Kidney (tissue), 14 donors: Measurements from ENCODE around the gene PITX2. TPM values are rescaled to one million over a fixed set of nuclear protein-coding genes. Genes with fewer than 3 reads are reported as not detected.

Experiments
- DNase-seq, 5 donors: peaks; one replicate each; pipeline ENCODE4 v3.0.0-alpha.2; 2013 to 2020
- FAIRE-seq: peaks from 2 replicates; lab custom pipeline; 2012; peaks lifted over from hg19 to GRCh38; lab: Jason Lieb, UNC
- H3K27ac ChIP-seq, 2 donors: one replicate each; pipeline ENCODE4 v1.7.0; 2013; ENCODE audit warnings: low read depth in 2 of 2, low read length in 2 of 2, inconsistent platforms in 1 of 2
- H3K27me3 ChIP-seq: one replicate; pipeline ENCODE4 v1.7.1; 2013; ENCODE audit warnings: low read length, inconsistent platforms; ENCODE audit not compliant: control insufficient read depth, insufficient read depth
- H3K36me3 ChIP-seq, 3 donors: one replicate each; pipeline versions ENCODE4 v1.7.0 to v1.7.1; 2013; ENCODE audit warnings: low read length in 3 of 3, control low read depth in 1 of 3, inconsistent platforms in 1 of 3; ENCODE audit not compliant: insufficient read depth in 3 of 3, control insufficient read depth in 2 of 3
- H3K4me1 ChIP-seq, 3 donors: one replicate each; pipeline versions ENCODE4 v1.7.0 to v1.7.1; 2013; ENCODE audit warnings: low read length in 3 of 3, inconsistent platforms in 1 of 3, low read depth in 1 of 3; ENCODE audit not compliant: control insufficient read depth in 2 of 3, insufficient read depth in 2 of 3
- H3K4me3 ChIP-seq, 3 donors: one replicate each; pipeline versions ENCODE4 v1.7.0 to v1.8.1; 2013; ENCODE audit warnings: low read length in 3 of 3, control low read depth in 1 of 3, inconsistent platforms in 1 of 3
- H3K9ac ChIP-seq, 3 donors: one replicate each; pipeline versions ENCODE4 v1.7.0 to v1.7.1; 2013; ENCODE audit warnings: low read length in 3 of 3, control low read depth in 1 of 3, inconsistent platforms in 1 of 3
- H3K9me3 ChIP-seq, 3 donors: one replicate each; pipeline versions ENCODE4 v1.7.0 to v1.7.1; 2013; ENCODE audit warnings: low read length in 3 of 3, control low read depth in 1 of 3, inconsistent platforms in 1 of 3; ENCODE audit not compliant: control insufficient read depth in 2 of 3, insufficient read depth in 1 of 3
- intact Hi-C: fragments of 100-400 bp; cut with DNase I; formaldehyde crosslinking; loops from one replicate; pipeline ENCODE4 v1.11.1; 2022
- polyA plus RNA-seq: library from polyadenylated mRNA; stranded (reverse); fragments of 350-450 nt; fragmentation: Illumina TruSeq; extraction: RNeasy Lipid Tissue Mini Kit (QIAGEN cat#74804); gene quantifications from one replicate; pipeline ENCODE4 v1.2.3, GENCODE V29; 2014; ENCODE audit warnings: low read depth, low replicate concordance; ENCODE audit not compliant: insufficient read depth
- total RNA-seq: library from RNA; stranded (reverse); fragmentation: NEBNext Ultra II Directional; extraction: Animal tissue kit (Norgen Biotek cat#: 25700); gene quantifications from one replicate; pipeline ENCODE4 v1.2.1, GENCODE V29; 2021
- TF ChIP-seq, protein P1 (sequence below): IDR thresholded peaks from 3 replicates; pipeline ENCODE4 v1.5.1; 2012; ENCODE audit warnings: mild to moderate bottlenecking, moderate library complexity, borderline replicate concordance; ENCODE audit not compliant: insufficient read depth; ENCODE audit errors: extremely low read depth
- donor health status: control.
- donor health status: control.
- donor health status: control.
- donor health status: control.
- donor health status: control.
- donor health status: DM: yes; HTN: yes; CAD: no.
- donor health status: Normal renal cell carcinoma (clear cell type).

PITX2 gene
- total and polyA plus RNA-seq, 2 donors from 2014 or later = 0.71 to 3.2 TPM

DNA sequence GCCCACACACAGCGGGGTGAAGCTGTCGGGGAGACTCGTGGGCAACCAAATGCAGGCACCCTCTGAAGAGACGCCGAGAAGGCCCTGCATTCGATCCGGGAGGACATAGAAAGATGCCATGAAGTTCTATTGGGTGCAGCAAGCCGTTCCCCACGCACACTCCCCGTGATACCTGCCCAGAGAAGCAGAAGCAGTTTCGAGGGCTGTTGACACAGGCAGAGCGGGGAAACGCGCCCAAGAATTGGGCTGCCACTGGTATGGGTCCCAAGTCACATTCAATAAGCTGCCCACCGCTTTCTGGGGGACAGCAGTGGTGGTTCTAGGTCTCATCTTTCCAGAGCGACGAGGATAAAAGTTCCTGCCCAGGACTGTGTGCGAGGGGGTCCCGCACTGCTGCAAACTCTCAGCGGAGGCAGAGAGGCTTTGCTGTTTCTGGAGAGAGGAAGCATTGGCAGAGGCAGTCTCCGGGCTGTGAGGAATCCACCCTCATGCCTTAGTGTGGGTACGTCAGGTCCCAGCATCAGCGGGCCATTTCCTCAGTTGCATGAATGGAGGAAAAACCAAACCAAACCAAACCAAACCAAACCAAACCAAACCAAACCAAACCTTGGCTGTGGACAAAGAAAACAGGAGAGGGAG lies 10.1 kb downstream of the PITX2 start:
- Histone ChIP-seq H3K27ac (no peak overlapping the region), H3K9me3 (no peaks in the 10 kb centered on the region), H3K4me3 (no peak overlapping the region), H3K4me1 (peaks cover 0 to 6% (median 0%) of the 10 kb centered on the region in 3 donors), H3K27me3 (peaks cover 83% of the 10 kb centered on the region), H3K9ac (no peak overlapping the region), H3K36me3 (no peaks in the 10 kb centered on the region)
- TF ChIP-seq, protein P1, sequence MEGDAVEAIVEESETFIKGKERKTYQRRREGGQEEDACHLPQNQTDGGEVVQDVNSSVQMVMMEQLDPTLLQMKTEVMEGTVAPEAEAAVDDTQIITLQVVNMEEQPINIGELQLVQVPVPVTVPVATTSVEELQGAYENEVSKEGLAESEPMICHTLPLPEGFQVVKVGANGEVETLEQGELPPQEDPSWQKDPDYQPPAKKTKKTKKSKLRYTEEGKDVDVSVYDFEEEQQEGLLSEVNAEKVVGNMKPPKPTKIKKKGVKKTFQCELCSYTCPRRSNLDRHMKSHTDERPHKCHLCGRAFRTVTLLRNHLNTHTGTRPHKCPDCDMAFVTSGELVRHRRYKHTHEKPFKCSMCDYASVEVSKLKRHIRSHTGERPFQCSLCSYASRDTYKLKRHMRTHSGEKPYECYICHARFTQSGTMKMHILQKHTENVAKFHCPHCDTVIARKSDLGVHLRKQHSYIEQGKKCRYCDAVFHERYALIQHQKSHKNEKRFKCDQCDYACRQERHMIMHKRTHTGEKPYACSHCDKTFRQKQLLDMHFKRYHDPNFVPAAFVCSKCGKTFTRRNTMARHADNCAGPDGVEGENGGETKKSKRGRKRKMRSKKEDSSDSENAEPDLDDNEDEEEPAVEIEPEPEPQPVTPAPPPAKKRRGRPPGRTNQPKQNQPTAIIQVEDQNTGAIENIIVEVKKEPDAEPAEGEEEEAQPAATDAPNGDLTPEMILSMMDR = no peak
- DNase-seq = peak in 3 of 5 donors; percentile 4 to 29 (median 13)
- no peak for FAIRE-seq
- intact Hi-C loops = no loop called here

DNA sequence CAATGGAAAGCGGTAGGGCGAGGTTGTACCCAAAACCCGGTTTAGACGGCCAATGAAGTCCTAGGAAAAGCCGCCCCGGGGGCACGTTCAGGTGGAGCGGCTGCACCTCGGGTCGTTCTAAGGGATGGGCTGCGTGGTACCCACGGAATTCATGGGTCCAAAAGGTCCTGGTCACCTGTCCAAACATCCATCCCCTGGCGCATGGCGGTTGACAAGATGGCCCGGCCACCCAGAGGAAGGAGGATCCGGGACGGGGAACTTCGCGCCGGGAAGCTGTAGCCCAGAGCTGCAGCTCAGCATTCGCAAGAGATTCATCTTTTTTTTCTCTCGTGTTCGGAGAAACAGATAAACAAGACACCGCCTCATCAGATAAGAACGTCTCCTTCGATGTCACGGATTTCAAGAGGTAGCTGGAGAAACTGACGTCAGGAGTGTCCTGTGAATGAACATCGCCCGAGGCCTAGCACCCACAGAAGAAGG lies 10.9 kb downstream of the PITX2 start:
- no peak for FAIRE-seq
- Histone ChIP-seq H3K36me3 (no peaks in the 10 kb centered on the region), H3K9ac (no peak overlapping the region), H3K9me3 (no peaks in the 10 kb centered on the region), H3K4me1 (peaks cover 0 to 6% (median 0%) of the 10 kb centered on the region in 3 donors), H3K27me3 (peaks cover 76% of the 10 kb centered on the region), H3K4me3 (no peak overlapping the region), H3K27ac (no peak overlapping the region)
- peak in 2 of 5 donors; percentile 25 to 43 for DNase-seq
- intact Hi-C loops = no loop called here
- TF ChIP-seq, protein P1 = no peak

- peaks cover 0 to 6% (median 0%) of the 10 kb centered on the region in 3 donors for H3K4me1 ChIP-seq
- no peaks in the 10 kb centered on the region for H3K36me3 ChIP-seq
- no peak overlapping the region for H3K9ac ChIP-seq
- DNase-seq (peak; percentile 72 to 91 (median 88)), FAIRE-seq (no peak)
- no peak overlapping the region for H3K4me3 ChIP-seq
- H3K9me3 ChIP-seq = no peaks in the 10 kb centered on the region
- TF ChIP-seq, protein P1 = no peak
- no peak overlapping the region for H3K27ac ChIP-seq
- H3K27me3 ChIP-seq = peaks cover 68% of the 10 kb centered on the region
- intact Hi-C loops = no loop called here
Measured at GRCh38 chr4:110610940-110611831, 11.7 kb downstream of the PITX2 start.
